Activated naive CD8-positive, alpha-beta T cell (primary cell): ENCODE results near the gene CCDC28B.

ENCODE experiments used
- H3K27ac Mint-ChIP-seq: one replicate; pipeline ENCODE4 v1.8.0; 2021; ENCODE audit warnings: mixed read lengths
- H3K27me3 Mint-ChIP-seq: one replicate; pipeline ENCODE4 v1.8.0; 2021; ENCODE audit warnings: mixed read lengths
- H3K36me3 Mint-ChIP-seq: one replicate; pipeline ENCODE4 v1.8.0; 2021; ENCODE audit warnings: mixed read lengths
- H3K4me1 Mint-ChIP-seq: one replicate; pipeline ENCODE4 v1.8.0; 2021; ENCODE audit warnings: low read depth, mixed read lengths
- H3K4me3 Mint-ChIP-seq: one replicate; pipeline ENCODE4 v1.8.0; 2021; ENCODE audit warnings: mild to moderate bottlenecking, mixed read lengths
- H3K9me3 Mint-ChIP-seq: one replicate; pipeline ENCODE4 v1.8.0; 2021; ENCODE audit warnings: low read depth, mixed read lengths

The CCDC28B gene

DNA sequence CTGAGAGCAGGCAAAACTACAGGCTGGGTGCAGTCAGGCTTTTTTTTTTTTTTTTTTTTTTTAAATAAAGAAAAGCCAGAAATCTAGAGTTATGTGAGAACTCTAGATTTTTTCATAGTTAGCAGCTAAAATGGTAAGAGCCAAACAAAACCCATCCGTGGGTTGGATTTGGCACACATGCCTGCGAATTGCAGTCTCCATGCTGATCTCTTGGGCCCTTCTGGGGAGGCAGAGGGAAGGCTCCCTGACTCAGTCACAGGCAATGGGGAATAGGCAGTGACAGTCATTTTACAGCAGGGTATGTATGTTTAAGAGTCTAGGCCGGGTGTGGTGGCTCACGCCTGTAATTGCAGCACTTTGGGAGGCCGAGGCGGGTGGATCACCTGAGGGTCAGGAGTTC, 18.3 kb upstream of the CCDC28B start:
- Mint-ChIP-seq H3K36me3 (peaks cover 22% of the 10 kb centered on the region), H3K4me3 (peak overlapping the region; percentile 94), H3K4me1 (peaks cover 58% of the 10 kb centered on the region), H3K27me3 (no peaks in the 10 kb centered on the region), H3K9me3 (no peaks in the 10 kb centered on the region), H3K27ac (no peak overlapping the region)

DNA sequence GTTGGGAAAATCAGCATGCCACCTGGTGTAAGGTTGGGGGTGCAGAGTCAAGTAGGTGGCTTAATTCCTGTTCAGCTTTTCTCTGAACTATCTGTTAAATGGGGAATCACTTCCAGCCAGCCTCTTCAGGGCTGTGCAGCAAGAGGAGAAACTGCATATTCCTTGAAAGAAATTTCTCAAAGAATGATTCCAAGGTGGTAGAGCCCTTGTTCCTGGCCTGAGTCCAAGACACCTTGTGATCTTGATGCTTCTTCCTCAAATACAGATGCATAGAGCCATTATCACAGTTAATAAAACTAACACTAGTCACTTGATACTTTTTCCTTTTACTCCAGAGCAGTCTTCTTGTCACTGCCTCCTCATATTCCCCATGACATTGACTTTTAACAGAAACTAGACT, 15.7 kb upstream of the CCDC28B start:
- peak overlapping the region; percentile 50 for H3K4me3 Mint-ChIP-seq
- peaks cover 24% of the 10 kb centered on the region for H3K36me3 Mint-ChIP-seq
- no peaks in the 10 kb centered on the region for H3K27me3 Mint-ChIP-seq
- no peaks in the 10 kb centered on the region for H3K9me3 Mint-ChIP-seq
- peaks cover 48% of the 10 kb centered on the region for H3K4me1 Mint-ChIP-seq
- peak overlapping the region; percentile 5 for H3K27ac Mint-ChIP-seq

DNA sequence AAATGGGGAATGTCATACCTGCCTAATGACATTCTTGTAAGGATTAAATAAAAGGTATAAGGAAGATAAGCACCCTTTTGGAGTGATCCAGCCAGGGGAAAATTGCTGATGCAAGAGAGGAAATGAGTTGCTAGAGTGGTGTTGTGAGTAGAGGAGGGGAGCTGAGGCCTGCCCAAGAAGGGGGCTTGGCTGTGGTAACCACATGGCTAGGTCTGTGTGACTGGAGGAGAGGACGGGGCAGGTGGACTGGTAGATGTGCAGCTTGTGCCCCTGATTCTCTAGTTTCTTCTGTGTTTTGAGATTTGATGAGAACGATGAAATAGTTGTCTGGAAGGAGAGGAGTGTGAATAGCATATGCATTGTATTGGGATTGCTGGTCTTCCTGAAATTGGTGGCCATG, 14.3 kb upstream of the CCDC28B start:
- peak overlapping the region; percentile 66 for H3K4me3 Mint-ChIP-seq
- H3K27ac Mint-ChIP-seq, result peak overlapping the region; percentile 87
- peaks cover 39% of the 10 kb centered on the region for H3K4me1 Mint-ChIP-seq
- H3K36me3 Mint-ChIP-seq, result peaks cover 22% of the 10 kb centered on the region
- H3K27me3 Mint-ChIP-seq, result no peaks in the 10 kb centered on the region
- H3K9me3 Mint-ChIP-seq, result no peaks in the 10 kb centered on the region

DNA sequence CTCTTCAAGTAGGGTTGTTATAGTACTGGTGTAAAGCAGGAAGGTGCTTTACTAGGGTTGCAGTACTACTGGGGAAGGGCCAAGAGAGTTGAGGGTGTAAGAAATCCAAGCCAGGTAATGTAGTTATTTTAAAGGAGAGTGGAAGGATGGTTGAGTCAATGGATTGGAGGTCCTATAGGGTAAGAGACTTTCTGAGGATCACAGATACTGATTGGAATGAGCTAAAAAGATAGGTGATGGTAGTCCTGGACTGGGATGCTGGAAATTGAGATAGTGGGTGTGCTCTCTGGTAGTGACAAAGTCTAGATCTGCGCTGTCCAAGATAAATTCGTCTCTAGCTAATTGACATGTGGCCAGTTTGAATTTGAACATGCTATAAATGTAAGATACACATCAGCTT, 13.9 kb upstream of the CCDC28B start:
- no peaks in the 10 kb centered on the region for H3K9me3 Mint-ChIP-seq
- peak overlapping the region; percentile 87 for H3K27ac Mint-ChIP-seq
- peak overlapping the region; percentile 66 for H3K4me3 Mint-ChIP-seq
- peaks cover 35% of the 10 kb centered on the region for H3K4me1 Mint-ChIP-seq
- no peaks in the 10 kb centered on the region for H3K27me3 Mint-ChIP-seq
- peaks cover 19% of the 10 kb centered on the region for H3K36me3 Mint-ChIP-seq

DNA sequence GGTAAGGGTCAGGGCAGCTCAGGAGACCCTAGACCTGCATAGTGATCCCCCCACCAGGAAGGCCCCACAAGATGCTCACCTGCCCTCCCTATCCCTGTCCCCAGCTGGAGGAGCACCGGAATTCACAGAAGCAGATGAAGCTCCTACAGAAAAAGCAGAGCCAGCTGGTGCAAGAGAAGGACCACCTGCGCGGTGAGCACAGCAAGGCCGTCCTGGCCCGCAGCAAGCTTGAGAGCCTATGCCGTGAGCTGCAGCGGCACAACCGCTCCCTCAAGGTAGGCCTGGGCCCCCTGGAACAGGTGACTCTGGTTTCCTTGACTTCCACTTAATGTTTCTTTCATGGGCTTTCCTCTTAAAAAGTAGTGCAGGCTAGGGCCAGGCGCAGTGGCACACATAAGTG, 12.5 kb upstream of the CCDC28B start:
- no peaks in the 10 kb centered on the region for H3K27me3 Mint-ChIP-seq
- peaks cover 20% of the 10 kb centered on the region for H3K36me3 Mint-ChIP-seq
- H3K4me1 Mint-ChIP-seq, result peaks cover 24% of the 10 kb centered on the region
- no peaks in the 10 kb centered on the region for H3K9me3 Mint-ChIP-seq
- H3K4me3 Mint-ChIP-seq, result no peak overlapping the region
- H3K27ac Mint-ChIP-seq, result no peak overlapping the region

DNA sequence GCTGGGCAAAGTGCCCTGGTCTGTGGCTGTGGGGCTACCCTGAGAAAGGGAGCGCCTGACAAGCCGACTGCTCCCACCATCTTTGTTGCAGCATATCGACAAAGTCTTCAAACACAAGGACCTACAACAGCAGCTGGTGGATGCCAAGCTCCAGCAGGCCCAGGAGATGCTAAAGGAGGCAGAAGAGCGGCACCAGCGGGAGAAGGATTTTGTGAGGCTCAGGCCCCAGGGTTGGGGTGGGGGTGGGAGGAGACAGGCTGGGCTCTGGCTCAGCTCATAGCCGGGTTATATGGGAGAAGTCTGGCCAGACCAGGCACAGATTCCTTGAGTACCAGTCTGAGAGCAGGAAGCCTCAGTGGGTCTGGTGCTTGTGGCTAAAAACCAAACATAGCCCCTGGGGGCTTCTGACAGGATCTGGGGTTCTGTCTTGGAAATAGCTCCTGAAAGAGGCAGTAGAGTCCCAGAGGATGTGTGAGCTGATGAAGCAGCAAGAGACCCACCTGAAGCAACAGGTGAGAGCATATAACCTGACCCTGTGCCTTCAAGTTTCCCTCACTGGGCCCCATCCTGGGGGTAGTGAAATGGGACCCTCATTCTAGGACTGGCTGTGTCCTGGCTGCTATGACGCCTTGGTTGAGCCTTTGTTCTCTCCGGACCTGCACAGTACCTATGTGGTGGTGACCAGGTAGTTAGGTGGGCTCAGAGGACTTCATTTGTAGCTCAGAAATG, 8.0 kb upstream of the CCDC28B start:
- no peaks in the 10 kb centered on the region for H3K27me3 Mint-ChIP-seq
- no peak overlapping the region for H3K27ac Mint-ChIP-seq
- H3K4me1 Mint-ChIP-seq, result peaks cover 36% of the 10 kb centered on the region
- H3K9me3 Mint-ChIP-seq, result no peaks in the 10 kb centered on the region
- H3K36me3 Mint-ChIP-seq, result peaks cover 13% of the 10 kb centered on the region
- no peak overlapping the region for H3K4me3 Mint-ChIP-seq

DNA sequence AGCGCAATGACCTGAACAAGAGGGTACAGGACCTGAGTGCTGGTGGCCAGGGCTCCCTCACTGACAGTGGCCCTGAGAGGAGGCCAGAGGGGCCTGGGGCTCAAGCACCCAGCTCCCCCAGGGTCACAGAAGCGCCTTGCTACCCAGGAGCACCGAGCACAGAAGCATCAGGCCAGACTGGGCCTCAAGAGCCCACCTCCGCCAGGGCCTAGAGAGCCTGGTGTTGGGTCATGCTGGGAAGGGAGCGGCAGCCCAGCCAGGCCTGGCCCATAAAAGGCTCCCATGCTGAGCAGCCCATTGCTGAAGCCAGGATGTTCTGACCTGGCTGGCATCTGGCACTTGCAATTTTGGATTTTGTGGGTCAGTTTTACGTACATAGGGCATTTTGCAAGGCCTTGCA, 5.4 kb upstream of the CCDC28B start:
- H3K4me1 Mint-ChIP-seq, result peaks cover 45% of the 10 kb centered on the region
- peaks cover 16% of the 10 kb centered on the region for H3K36me3 Mint-ChIP-seq
- no peaks in the 10 kb centered on the region for H3K9me3 Mint-ChIP-seq
- H3K27me3 Mint-ChIP-seq, result no peaks in the 10 kb centered on the region
- no peak overlapping the region for H3K27ac Mint-ChIP-seq
- no peak overlapping the region for H3K4me3 Mint-ChIP-seq

DNA sequence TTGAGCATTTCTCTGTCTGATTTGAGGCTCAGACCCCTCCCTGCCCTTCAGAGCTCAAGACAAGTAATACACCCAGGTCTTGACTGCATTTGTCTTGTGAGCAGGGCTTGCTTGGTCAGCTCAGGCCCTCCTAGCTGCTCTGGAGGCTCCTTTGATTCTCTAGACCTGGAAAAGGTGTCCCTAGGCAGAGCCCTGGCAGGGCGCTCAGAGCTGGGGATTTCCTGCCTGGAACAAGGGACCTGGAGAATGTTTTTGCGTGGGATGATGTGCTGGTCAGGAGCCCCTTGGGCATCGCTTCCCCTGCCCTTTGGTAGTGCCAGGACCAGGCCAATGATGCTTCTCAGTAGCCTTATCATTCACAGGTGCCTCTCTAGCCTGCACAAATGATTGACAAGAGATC, 4.9 kb upstream of the CCDC28B start:
- Mint-ChIP-seq H3K27ac (no peak overlapping the region), H3K27me3 (no peaks in the 10 kb centered on the region), H3K4me3 (no peak overlapping the region), H3K4me1 (peaks cover 50% of the 10 kb centered on the region), H3K36me3 (peaks cover 16% of the 10 kb centered on the region), H3K9me3 (no peaks in the 10 kb centered on the region)

DNA sequence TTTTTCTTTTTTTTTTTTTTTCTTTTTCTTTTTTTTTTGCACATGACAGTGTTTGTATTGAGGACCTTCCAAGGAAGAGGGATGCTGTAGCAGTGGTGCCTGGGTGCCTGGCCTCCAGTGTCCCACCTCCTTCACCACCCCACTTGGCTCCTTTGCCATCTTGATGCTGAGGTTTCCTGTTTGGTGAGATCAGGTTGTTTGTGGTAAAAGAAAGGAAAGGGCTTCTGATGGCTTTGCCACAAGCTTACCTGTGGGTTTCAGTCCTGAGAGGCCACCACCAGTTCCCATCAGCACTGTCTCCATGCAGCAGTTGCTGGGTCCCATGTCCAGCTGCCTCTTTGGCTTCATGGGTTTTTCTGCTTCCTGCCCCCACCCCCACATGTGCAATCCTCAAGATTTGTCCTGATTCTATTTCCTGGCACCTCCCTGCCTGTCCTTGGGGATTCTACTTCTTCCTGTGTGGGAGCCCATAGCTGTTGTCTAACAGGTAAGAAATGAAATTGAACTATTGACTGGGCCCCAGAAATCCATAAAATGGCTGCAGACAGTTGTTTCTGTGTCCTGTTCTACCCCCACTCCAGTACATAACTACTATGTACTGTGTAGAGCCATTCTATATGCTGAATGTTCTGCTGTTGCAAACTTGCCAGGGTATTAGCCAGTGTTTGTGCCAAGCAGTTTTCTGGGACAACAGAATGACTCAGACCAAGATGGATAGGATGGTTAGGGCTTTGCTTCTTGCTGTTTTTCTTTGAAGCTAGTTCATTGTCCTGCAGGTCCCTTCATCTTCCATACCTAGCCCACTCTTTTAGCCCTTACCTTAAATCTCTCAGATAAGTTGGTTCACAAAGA, 4.2 kb upstream of the CCDC28B start:
- Mint-ChIP-seq H3K4me1 (peaks cover 50% of the 10 kb centered on the region), H3K4me3 (peak overlapping the region; percentile 30), H3K9me3 (no peaks in the 10 kb centered on the region), H3K27ac (no peak overlapping the region), H3K27me3 (no peaks in the 10 kb centered on the region), H3K36me3 (peaks cover 16% of the 10 kb centered on the region)

DNA sequence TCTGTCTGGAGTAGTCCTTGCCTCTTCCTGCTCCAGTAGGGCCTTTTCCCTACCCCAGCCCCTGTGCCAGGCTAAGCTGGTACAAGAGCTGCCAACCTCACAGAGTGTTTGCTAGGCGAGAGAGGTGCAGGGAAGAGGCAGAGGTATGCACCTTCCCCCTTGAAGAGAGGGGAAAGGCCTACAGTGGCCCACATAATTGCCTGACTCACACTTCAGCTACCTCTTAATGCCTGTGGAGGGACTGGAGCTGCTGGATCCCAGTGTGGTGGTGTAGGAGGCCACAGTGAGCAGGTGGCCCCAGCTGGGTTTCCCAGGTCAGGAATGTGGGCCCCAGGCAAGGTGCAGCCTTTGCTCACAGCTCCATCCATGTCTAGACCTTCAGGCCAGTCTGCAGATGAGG, 3.3 kb upstream of the CCDC28B start:
- H3K36me3 Mint-ChIP-seq, result peaks cover 16% of the 10 kb centered on the region

DNA sequence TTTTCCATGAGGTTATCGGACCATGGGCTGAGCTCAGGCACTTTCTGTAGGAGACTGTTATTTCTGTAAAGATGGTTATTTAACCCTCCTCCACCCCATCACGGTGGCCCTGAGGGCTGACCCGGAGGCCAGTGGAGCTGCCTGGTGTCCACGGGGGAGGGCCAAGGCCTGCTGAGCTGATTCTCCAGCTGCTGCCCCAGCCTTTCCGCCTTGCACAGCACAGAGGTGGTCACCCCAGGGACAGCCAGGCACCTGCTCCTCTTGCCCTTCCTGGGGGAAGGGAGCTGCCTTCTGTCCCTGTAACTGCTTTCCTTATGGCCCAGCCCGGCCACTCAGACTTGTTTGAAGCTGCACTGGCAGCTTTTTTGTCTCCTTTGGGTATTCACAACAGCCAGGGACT, 2.6 kb upstream of the CCDC28B start:
- Mint-ChIP-seq H3K36me3 (peaks cover 14% of the 10 kb centered on the region), H3K4me3 (no peak overlapping the region), H3K27ac (no peak overlapping the region), H3K4me1 (peaks cover 65% of the 10 kb centered on the region), H3K27me3 (no peaks in the 10 kb centered on the region), H3K9me3 (no peaks in the 10 kb centered on the region)

More for the DNA sequence above, 3.3 kb upstream of the CCDC28B start:
- no peak overlapping the region for H3K27ac Mint-ChIP-seq
- peaks cover 59% of the 10 kb centered on the region for H3K4me1 Mint-ChIP-seq
- no peak overlapping the region for H3K4me3 Mint-ChIP-seq
- no peaks in the 10 kb centered on the region for H3K9me3 Mint-ChIP-seq
- H3K27me3 Mint-ChIP-seq, result no peaks in the 10 kb centered on the region

DNA sequence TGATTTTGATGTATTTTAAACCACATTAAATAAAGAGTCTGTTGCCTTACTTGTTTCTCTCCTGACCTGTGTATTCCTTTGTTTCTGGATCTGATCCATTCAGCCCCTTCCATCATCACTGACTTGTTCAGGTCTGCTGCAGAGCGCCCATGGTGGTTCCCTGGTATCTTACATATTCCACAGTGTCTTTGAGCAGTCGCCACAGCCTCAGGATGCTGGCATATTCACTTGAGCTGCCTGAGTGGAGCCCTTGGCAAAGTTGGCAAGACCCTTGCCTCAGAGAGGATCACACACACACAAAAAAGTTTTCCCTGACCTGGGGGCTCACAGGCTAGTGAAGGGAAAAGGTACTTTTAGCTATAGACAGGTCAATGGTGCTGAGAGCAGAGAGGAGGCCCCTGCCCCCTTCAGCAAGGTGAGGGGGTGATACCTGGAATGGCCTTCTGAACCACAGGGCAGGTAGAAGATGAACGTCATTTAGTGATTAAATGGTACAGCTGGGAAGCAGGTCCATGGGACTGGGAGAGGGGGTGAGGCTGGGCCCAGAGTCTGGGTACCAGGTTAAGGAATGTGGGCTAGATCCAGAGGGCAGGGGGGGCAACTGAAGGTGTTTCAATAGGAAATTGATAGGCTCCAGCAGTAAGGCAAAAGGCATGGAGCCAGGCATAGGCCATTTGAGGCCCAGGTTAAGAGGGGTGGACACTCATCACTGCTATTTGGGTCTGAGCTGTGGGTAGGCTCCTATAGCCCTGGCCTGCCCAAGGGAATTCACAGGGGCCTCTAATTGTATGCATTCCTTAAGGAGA, 2.0 kb upstream of the CCDC28B start:
- peak overlapping the region; percentile 29 for H3K27ac Mint-ChIP-seq
- H3K27me3 Mint-ChIP-seq, result no peaks in the 10 kb centered on the region
- no peaks in the 10 kb centered on the region for H3K9me3 Mint-ChIP-seq
- H3K4me3 Mint-ChIP-seq, result no peak overlapping the region
- peaks cover 12% of the 10 kb centered on the region for H3K36me3 Mint-ChIP-seq
- H3K4me1 Mint-ChIP-seq, result peaks cover 68% of the 10 kb centered on the region

DNA sequence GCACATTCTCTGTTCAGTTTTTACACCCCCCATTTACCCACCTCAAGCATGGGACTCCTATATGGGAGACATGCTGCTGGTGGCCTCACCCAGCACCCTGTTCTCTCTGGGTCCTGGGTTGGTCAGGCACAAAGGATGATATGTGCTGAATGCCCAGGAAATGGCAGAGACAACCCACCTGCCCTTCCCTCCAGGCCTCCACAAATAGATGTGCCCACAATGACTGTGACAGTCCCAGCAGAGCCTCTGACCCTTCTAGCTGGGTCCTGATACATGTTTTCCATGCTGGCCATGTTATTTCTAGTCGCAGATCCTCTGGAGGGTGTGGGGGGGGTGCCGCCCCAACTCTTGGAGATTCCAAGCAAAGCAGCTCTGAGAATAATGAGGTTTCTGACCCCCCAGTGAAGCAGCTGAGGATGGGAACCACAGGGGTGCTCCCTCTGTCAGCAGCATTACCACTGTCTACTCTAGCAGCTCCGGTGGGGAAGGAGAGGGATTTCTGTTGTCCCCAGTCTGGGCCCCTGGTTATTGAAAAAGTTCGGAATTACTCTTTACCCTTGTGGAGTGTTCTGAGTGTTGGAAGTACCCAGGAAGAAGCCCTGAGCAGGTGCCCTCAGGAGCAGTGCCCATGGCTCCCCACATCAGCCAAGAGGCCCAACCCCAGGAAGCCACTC, 1.2 kb upstream of the CCDC28B start:
- Mint-ChIP-seq H3K4me3 (no peak overlapping the region), H3K9me3 (no peaks in the 10 kb centered on the region), H3K27me3 (no peaks in the 10 kb centered on the region), H3K36me3 (peaks cover 12% of the 10 kb centered on the region), H3K27ac (no peak overlapping the region), H3K4me1 (peaks cover 70% of the 10 kb centered on the region)

DNA sequence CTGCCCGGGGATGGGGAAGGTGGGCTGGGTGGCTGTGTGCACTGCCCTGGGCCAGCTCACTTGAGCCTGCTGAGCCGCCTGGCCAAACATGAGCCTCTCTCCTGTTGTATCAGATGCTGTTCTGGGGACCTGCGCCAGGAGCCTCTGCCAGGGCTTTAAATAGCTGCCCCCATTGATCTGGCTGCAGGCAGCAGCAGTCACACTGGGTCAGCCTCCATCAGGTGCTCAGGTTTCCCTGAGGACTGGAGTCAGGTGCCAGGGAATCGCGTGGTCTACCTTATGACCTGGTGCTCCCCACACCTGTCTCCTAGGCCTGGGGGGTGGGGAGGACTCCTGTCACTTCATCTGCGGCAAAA, 700 bp upstream of the CCDC28B start:
- H3K4me1 Mint-ChIP-seq, result peaks cover 67% of the 10 kb centered on the region
- H3K27ac Mint-ChIP-seq, result peak overlapping the region; percentile 87
- H3K4me3 Mint-ChIP-seq, result peak overlapping the region; percentile 87
- H3K9me3 Mint-ChIP-seq, result no peaks in the 10 kb centered on the region
- peaks cover 10% of the 10 kb centered on the region for H3K36me3 Mint-ChIP-seq
- H3K27me3 Mint-ChIP-seq, result no peaks in the 10 kb centered on the region
